PFSK-1 (cell line): ENCODE results near the gene TBC1D2.

Experiments used
- FOXP2 ChIP-seq: optimal IDR thresholded peaks from 2 replicates; pipeline ENCODE3; 2011; ENCODE audit warnings: borderline replicate concordance, control low read depth, inconsistent platforms; ENCODE audit not compliant: insufficient read depth; ENCODE audit errors: extremely low read length, extremely low read depth
- POLR2AphosphoS5 ChIP-seq: IDR thresholded peaks from 2 replicates; pipeline ENCODE4 v1.6.1; 2012; ENCODE audit warnings: low read depth, mild to moderate bottlenecking, control low read depth, low read length, moderate library complexity
- REST ChIP-seq, 2 experiments: IDR thresholded peaks; 2 replicates each; pipeline versions ENCODE4 v1.6.1 to v1.8.0; 2011 to 2012; ENCODE audit warnings: low read depth in 2 of 2, low read length in 2 of 2, control low read depth in 1 of 2, inconsistent platforms in 1 of 2, mild to moderate bottlenecking in 1 of 2, moderate library complexity in 1 of 2; ENCODE audit not compliant: insufficient read depth in 1 of 2
- SIN3A ChIP-seq: IDR thresholded peaks from 2 replicates; pipeline ENCODE4 v1.6.1; 2012; ENCODE audit warnings: mild to moderate bottlenecking, low read length, moderate library complexity, borderline replicate concordance; ENCODE audit not compliant: insufficient read depth
- TAF1 ChIP-seq: IDR thresholded peaks from 2 replicates; pipeline ENCODE4 v1.6.1; 2012; ENCODE audit warnings: low read length, control low read depth, borderline replicate concordance; ENCODE audit not compliant: insufficient read depth

GRCh38 chr9:98228392-98229089, 26.9 kb downstream of the TBC1D2 start:
- TF ChIP-seq POLR2AphosphoS5, result no peak
- TF ChIP-seq REST (IDR thresholded peaks at IDR 0.05; ENCODE audit: insufficient read depth in 1 of 2, low read depth in 2 of 2, low read length in 2 of 2), result no peak
- no peak for TF ChIP-seq SIN3A
- TF ChIP-seq TAF1, result no peak
- no peak for TF ChIP-seq FOXP2
